T-helper 9 cell (primary cell): ENCODE measurements around the gene OPA1.

Experiments used
- DNase-seq: peaks from one replicate; pipeline ENCODE4 v3.0.0-alpha.2; 2020

The OPA1 gene

GRCh38 chr3:193650585-193650984 lies 57.6 kb downstream of the OPA1 start:
- no peak for DNase-seq

GRCh38 chr3:193655831-193656433 lies 62.9 kb downstream of the OPA1 start:
- DNase-seq = no peak

GRCh38 chr3:193656445-193656844 lies 63.4 kb downstream of the OPA1 start:
- DNase-seq = no peak

GRCh38 chr3:193656878-193657282 lies 63.9 kb downstream of the OPA1 start:
- no peak for DNase-seq

GRCh38 chr3:193660171-193660570 lies 67.2 kb downstream of the OPA1 start:
- no peak for DNase-seq

- DNase-seq = no peak
Observed at GRCh38 chr3:193660698-193661411, 67.8 kb downstream of the OPA1 start.

- no peak for DNase-seq
Observed at GRCh38 chr3:193662757-193663322, 69.8 kb downstream of the OPA1 start.

- no peak for DNase-seq
Observed at GRCh38 chr3:193665370-193665989, 72.5 kb downstream of the OPA1 start.

GRCh38 chr3:193673845-193674244 lies 80.8 kb downstream of the OPA1 start:
- no peak for DNase-seq

- no peak for DNase-seq
Observed at GRCh38 chr3:193674714-193675113, 81.7 kb downstream of the OPA1 start.

- no peak for DNase-seq
Observed at GRCh38 chr3:193677734-193678133, 84.7 kb downstream of the OPA1 start.

GRCh38 chr3:193680220-193680619 lies 87.2 kb downstream of the OPA1 start:
- no peak for DNase-seq

- DNase-seq = no peak
Observed at GRCh38 chr3:193681631-193682030, 88.6 kb downstream of the OPA1 start.

- no peak for DNase-seq
Observed at GRCh38 chr3:193686665-193687483, 93.9 kb downstream of the OPA1 start.

GRCh38 chr3:193688834-193689714 lies 96.1 kb downstream of the OPA1 start:
- no peak for DNase-seq

GRCh38 chr3:193693774-193694173 lies 100.8 kb downstream of the OPA1 start:
- DNase-seq = no peak

GRCh38 chr3:193701953-193702635 lies 109.1 kb downstream of the OPA1 start:
- DNase-seq = no peak

- DNase-seq = no peak
Observed at GRCh38 chr3:193702967-193703366, 110.0 kb downstream of the OPA1 start.

GRCh38 chr3:193704431-193704830 lies 111.4 kb downstream of the OPA1 start:
- DNase-seq = no peak

GRCh38 chr3:193708270-193708669 lies 115.3 kb downstream of the OPA1 start:
- DNase-seq = no peak
